ENCODE measurements around the gene TRAM2. TPM values are rescaled to one million over a fixed set of nuclear protein-coding genes. Genes with fewer than 3 reads are reported as not detected.

TRAM2 gene
- total RNA-seq, 2 donors from 2014 or later = 19.1 to 21.2 TPM

DNA sequence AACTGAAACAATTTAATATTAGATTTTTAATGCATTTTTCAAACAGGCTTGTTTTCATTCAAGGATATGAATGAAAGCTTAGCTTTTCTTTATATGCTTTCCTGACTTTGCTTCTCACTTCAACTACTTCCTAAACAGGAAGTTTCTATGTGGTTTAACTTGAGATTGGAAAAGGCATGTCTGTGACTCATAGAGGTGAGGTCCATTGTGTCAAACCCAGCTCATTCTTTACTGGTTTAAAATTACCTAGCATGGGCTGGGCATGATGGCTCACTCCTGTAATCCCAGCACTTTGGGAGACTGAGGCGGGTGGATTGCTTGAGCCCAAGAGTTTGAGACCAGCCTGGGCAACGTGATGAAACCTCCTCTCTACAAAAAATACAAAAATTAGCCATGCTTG, 122.3 kb downstream of the TRAM2 start:
- intact Hi-C loops (cut with DNase I) = no loop called here
- DNase-seq = no peak
- H3K27ac ChIP-seq = no peak overlapping the region

More for the DNA sequence above, 122.3 kb downstream of the TRAM2 start:
- H3K27me3 ChIP-seq = no peaks in the 10 kb centered on the region
- no peaks in the 10 kb centered on the region for H3K4me1 ChIP-seq
- no peak overlapping the region for H3K4me3 ChIP-seq
- TF ChIP-seq, protein P1, sequence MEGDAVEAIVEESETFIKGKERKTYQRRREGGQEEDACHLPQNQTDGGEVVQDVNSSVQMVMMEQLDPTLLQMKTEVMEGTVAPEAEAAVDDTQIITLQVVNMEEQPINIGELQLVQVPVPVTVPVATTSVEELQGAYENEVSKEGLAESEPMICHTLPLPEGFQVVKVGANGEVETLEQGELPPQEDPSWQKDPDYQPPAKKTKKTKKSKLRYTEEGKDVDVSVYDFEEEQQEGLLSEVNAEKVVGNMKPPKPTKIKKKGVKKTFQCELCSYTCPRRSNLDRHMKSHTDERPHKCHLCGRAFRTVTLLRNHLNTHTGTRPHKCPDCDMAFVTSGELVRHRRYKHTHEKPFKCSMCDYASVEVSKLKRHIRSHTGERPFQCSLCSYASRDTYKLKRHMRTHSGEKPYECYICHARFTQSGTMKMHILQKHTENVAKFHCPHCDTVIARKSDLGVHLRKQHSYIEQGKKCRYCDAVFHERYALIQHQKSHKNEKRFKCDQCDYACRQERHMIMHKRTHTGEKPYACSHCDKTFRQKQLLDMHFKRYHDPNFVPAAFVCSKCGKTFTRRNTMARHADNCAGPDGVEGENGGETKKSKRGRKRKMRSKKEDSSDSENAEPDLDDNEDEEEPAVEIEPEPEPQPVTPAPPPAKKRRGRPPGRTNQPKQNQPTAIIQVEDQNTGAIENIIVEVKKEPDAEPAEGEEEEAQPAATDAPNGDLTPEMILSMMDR (IDR thresholded peaks at IDR 0.05) = no peak
- H3K9ac ChIP-seq (ENCODE audit: low read depth in 2 of 2, low read length in 2 of 2) = no peak overlapping the region
- H3K36me3 ChIP-seq = no peaks in the 10 kb centered on the region
- H3K9me3 ChIP-seq = no peaks in the 10 kb centered on the region

Other genes starting within 250 kb of the TRAM2 start
- gene PAQR8, start 214.9 kb downstream of the TRAM2 start, total RNA-seq = 10 to 100 TPM; 65.8 to 87.8 TPM
- gene EFHC1, start 156.7 kb downstream of the TRAM2 start, total RNA-seq = 1 to 10 TPM; 6.2 to 9.5 TPM
- gene TMEM14A, start 94.1 kb upstream of the TRAM2 start, total RNA-seq = 10 to 100 TPM; 22.0 to 24.1 TPM
- gene GSTA2, start 186.4 kb upstream of the TRAM2 start, total RNA-seq = under 1 TPM; 0.22 to 0.35 TPM
- 1 to 10 TPM; 6.8 to 8.1 TPM for gene GSTA1, start 226.8 kb upstream of the TRAM2 start, total RNA-seq

Data from colonic mucosa (tissue), 4 donors.